Panc1 (cell line): Measurements from ENCODE around the gene PRICKLE3. TPM values are rescaled to one million over a fixed set of nuclear protein-coding genes. Genes with fewer than 3 reads are reported as not detected.

Experiments used
- ATAC-seq: fragments of 200-7000 bp; cut with Tn5 transposase; 2 replicates; pipeline ENCODE4 v1.9.1; 2020; ENCODE audit warnings: mild to moderate bottlenecking, moderate library complexity
- BruUV-seq: library from RNA; stranded (reverse); fragments of 400-500 nt; replicated peaks from 2 replicates; lab custom pipeline; 2021; lab: Mats Ljungman, UMichigan
- CTCF ChIA-PET: fragments of 300-600 bp; sonication (Branson Sonifier 250); formaldehyde crosslinking; loops from one replicate; lab custom pipeline; 2022; ENCODE audit warnings: antibody characterized with exemption; lab: Charles Lee
- POLR2A ChIA-PET: fragments of 300-600 bp; sonication (Branson Sonifier 250); formaldehyde crosslinking; loops from one replicate; lab custom pipeline; 2022; ENCODE audit warnings: antibody characterized with exemption; lab: Charles Lee
- DNase-seq: peaks from one replicate; pipeline ENCODE4 v3.0.0-alpha.2; 2010; ENCODE audit warnings: low read depth, low spot score
- H3K27ac ChIP-seq: 2 replicates; pipeline ENCODE4 v1.5.1; 2011; ENCODE audit warnings: mild to moderate bottlenecking, low read length, inconsistent platforms
- H3K27me3 ChIP-seq: fragments of 200-500 bp; sonication (Bioruptor generic); 2 replicates; pipeline ENCODE4 v1.6.0; 2014; ENCODE audit warnings: low read length, inconsistent platforms; ENCODE audit not compliant: control insufficient read depth, insufficient read depth
- H3K36me3 ChIP-seq: fragments of 200-500 bp; sonication (Bioruptor generic); 2 replicates; pipeline ENCODE4 v1.5.1; 2014; ENCODE audit warnings: inconsistent platforms, mild to moderate bottlenecking, low read length, moderate library complexity; ENCODE audit not compliant: control insufficient read depth, insufficient read depth
- H3K4me1 ChIP-seq: 2 replicates; pipeline ENCODE4 v1.5.1; 2011; ENCODE audit warnings: inconsistent platforms, mild to moderate bottlenecking, low read length, moderate library complexity; ENCODE audit not compliant: control insufficient read depth, insufficient read depth
- H3K4me3 ChIP-seq, 2 experiments: 2 replicates each; pipeline ENCODE4 v1.5.1; 2011 to 2012; ENCODE audit warnings: low read depth in 2 of 2, low read length in 2 of 2, mild to moderate bottlenecking in 2 of 2, inconsistent platforms in 1 of 2, moderate library complexity in 1 of 2
- H3K9me3 ChIP-seq: fragments of 200-500 bp; sonication (Bioruptor generic); 2 replicates; pipeline ENCODE4 v1.5.1; 2014; ENCODE audit warnings: low read depth, mild to moderate bottlenecking, inconsistent platforms, low read length, moderate library complexity; ENCODE audit not compliant: control insufficient read depth, insufficient read depth
- POLR2AphosphoS5 ChIP-seq: IDR thresholded peaks from 2 replicates; pipeline ENCODE4 v1.6.1; 2012; ENCODE audit warnings: mild to moderate bottlenecking, low read depth, low read length, moderate library complexity
- SIN3A ChIP-seq: IDR thresholded peaks from 2 replicates; pipeline ENCODE4 v1.6.1; 2012; ENCODE audit warnings: low read depth, mild to moderate bottlenecking, low read length, moderate library complexity, borderline replicate concordance; ENCODE audit not compliant: insufficient read depth
- TCF7L2 ChIP-seq: IDR thresholded peaks from 2 replicates; pipeline ENCODE4 v1.6.1; 2011; ENCODE audit warnings: mild to moderate bottlenecking, low read depth, low read length, inconsistent platforms
- in situ Hi-C: cut with HindIII; loops from 2 replicates; pipeline ENCODE4 v1.10.0; 2016; ENCODE audit warnings: low sequenced_read_pairs, low pct_unique_long_range_greater_than_20kb
- intact Hi-C: fragments of 100-400 bp; cut with micrococcal nuclease; formaldehyde crosslinking; loops from one replicate; pipeline ENCODE4 v1.10.0; 2022; ENCODE audit not compliant: unreplicated experiment
- total RNA-seq: library from RNA; stranded (reverse); gene quantifications from one replicate; pipeline ENCODE4 v1.2.1, GENCODE V29; 2021; ENCODE audit not compliant: unreplicated experiment
- TF ChIP-seq, protein P1 (sequence below), 2 experiments: IDR thresholded peaks; 2 replicates each; pipeline ENCODE4 v1.6.1; 2011 to 2012; ENCODE audit warnings: low read depth in 2 of 2, control low read depth in 1 of 2, low read length in 1 of 2, mild to moderate bottlenecking in 1 of 2, moderate library complexity in 1 of 2; ENCODE audit not compliant: insufficient read depth in 1 of 2
- TF ChIP-seq, protein P2 (sequence below): fragments of 450-650 bp; IDR thresholded peaks from 2 replicates; pipeline ENCODE4 v1.5.1; 2017; ENCODE audit warnings: mild to moderate bottlenecking

The PRICKLE3 gene
- total RNA-seq, 1 experiment from 2014 or later, result 40.1 TPM

DNA sequence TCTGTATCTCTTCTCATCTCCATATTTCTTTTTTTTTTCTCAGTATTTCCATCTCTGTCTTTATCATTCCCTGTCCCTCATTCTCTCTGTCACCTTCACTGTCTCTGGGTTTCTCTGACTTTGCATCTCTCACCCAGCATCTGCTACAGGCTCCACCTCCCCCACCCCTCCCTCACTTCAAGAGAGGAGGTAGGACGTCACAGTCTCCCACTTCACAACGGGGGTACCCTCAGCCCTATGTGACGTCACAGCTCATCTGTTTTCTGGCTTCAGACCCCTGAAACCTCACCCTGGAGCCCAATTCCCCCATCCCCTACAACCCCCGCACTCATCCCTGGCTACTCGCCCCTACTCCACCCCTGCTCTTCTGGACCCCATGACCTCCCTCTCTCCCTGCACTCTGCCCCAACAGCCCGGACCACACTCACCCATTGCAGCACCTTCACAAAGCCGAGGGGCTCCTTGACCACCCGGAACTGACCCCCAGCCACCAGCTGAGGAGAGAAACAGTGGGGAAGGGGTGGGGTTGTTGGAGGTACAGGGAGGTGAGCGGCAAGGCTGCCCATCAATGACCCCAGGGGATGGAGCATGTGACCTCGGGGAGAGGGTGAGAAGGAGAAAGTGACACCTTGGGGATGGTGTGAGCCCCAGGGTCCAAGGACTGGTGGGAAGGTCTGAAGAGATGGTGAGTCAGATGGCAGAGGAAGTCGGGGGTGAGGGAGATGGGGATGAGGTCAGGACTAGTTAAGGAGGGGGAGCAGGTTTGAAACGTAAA is 12.6 kb upstream of the PRICKLE3 start:
- H3K36me3 ChIP-seq, result no peaks in the 10 kb centered on the region
- no TSS peak for BruUV-seq
- TF ChIP-seq, protein P1, sequence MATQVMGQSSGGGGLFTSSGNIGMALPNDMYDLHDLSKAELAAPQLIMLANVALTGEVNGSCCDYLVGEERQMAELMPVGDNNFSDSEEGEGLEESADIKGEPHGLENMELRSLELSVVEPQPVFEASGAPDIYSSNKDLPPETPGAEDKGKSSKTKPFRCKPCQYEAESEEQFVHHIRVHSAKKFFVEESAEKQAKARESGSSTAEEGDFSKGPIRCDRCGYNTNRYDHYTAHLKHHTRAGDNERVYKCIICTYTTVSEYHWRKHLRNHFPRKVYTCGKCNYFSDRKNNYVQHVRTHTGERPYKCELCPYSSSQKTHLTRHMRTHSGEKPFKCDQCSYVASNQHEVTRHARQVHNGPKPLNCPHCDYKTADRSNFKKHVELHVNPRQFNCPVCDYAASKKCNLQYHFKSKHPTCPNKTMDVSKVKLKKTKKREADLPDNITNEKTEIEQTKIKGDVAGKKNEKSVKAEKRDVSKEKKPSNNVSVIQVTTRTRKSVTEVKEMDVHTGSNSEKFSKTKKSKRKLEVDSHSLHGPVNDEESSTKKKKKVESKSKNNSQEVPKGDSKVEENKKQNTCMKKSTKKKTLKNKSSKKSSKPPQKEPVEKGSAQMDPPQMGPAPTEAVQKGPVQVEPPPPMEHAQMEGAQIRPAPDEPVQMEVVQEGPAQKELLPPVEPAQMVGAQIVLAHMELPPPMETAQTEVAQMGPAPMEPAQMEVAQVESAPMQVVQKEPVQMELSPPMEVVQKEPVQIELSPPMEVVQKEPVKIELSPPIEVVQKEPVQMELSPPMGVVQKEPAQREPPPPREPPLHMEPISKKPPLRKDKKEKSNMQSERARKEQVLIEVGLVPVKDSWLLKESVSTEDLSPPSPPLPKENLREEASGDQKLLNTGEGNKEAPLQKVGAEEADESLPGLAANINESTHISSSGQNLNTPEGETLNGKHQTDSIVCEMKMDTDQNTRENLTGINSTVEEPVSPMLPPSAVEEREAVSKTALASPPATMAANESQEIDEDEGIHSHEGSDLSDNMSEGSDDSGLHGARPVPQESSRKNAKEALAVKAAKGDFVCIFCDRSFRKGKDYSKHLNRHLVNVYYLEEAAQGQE (IDR thresholded peaks at IDR 0.05; ENCODE audit: insufficient read depth in 1 of 2, low read depth in 2 of 2, low read length in 1 of 2), result no peak
- no peak for TF ChIP-seq SIN3A
- TF ChIP-seq TCF7L2, result no peak
- TF ChIP-seq POLR2AphosphoS5, result no peak
- TF ChIP-seq, protein P2, sequence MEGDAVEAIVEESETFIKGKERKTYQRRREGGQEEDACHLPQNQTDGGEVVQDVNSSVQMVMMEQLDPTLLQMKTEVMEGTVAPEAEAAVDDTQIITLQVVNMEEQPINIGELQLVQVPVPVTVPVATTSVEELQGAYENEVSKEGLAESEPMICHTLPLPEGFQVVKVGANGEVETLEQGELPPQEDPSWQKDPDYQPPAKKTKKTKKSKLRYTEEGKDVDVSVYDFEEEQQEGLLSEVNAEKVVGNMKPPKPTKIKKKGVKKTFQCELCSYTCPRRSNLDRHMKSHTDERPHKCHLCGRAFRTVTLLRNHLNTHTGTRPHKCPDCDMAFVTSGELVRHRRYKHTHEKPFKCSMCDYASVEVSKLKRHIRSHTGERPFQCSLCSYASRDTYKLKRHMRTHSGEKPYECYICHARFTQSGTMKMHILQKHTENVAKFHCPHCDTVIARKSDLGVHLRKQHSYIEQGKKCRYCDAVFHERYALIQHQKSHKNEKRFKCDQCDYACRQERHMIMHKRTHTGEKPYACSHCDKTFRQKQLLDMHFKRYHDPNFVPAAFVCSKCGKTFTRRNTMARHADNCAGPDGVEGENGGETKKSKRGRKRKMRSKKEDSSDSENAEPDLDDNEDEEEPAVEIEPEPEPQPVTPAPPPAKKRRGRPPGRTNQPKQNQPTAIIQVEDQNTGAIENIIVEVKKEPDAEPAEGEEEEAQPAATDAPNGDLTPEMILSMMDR, result no peak
- no peak overlapping the region for H3K4me3 ChIP-seq
- no peaks in the 10 kb centered on the region for H3K9me3 ChIP-seq
- CTCF ChIA-PET, result no interaction called here
- no peak for ATAC-seq
- no peak overlapping the region for H3K27ac ChIP-seq
- H3K4me1 ChIP-seq, result peaks cover 7% of the 10 kb centered on the region; the same call in 1 of the 2 replicates
- no peaks in the 10 kb centered on the region for H3K27me3 ChIP-seq
- no peak for DNase-seq
- intact Hi-C loops (no loop called here), in situ Hi-C loops (no loop called here)
- POLR2A ChIA-PET, result no interaction called here

DNA sequence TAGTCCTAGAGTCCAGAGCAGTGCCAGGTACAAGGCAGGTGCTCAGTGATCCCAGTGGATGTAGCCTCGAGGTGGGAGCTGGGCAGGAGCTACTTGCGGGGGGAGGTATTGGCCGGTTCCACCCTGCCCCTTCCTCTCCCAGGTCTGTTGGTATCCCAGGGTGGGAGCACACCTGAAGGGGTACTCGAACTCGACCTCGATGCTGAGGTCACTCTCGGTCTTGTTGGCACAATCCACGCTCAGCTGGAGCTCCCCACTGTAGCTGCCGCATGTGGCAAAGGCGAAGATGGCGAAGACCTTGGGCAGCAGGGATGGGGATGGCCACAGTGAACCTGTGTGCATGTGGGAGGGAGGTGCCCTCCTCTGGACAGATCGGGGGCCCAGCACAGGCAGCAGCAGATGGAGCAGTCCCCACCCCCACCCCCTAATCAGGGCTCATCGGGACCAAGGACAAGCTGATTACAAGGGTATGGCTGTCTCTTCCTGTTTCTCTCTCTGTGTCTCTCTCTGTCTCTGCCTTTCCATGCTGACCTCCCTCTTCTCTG is 11.4 kb upstream of the PRICKLE3 start:
- POLR2A ChIA-PET, result interaction anchor here (0.6 kb wide), 1 partner anchor 26 kb away, joined by 8 read pairs; the partner anchor contains the start of gene PLP2
- BruUV-seq, result no TSS peak

More for the DNA sequence above, 11.4 kb upstream of the PRICKLE3 start:
- DNase-seq, result no peak
- Histone ChIP-seq H3K36me3 (no peaks in the 10 kb centered on the region), H3K27ac (no peak overlapping the region), H3K27me3 (no peaks in the 10 kb centered on the region), H3K4me3 (no peak overlapping the region), H3K9me3 (no peaks in the 10 kb centered on the region), H3K4me1 (peaks cover 7% of the 10 kb centered on the region; the same call in 1 of the 2 replicates)
- in situ Hi-C loops (no loop called here), intact Hi-C loops (no loop called here)
- no peak for ATAC-seq
- CTCF ChIA-PET, result no interaction called here
- TF ChIP-seq TCF7L2 (no peak), POLR2AphosphoS5 (no peak), SIN3A (no peak)
- TF ChIP-seq, protein P1 (IDR thresholded peaks at IDR 0.05; ENCODE audit: insufficient read depth in 1 of 2, low read depth in 2 of 2, low read length in 1 of 2), result no peak
- TF ChIP-seq, protein P2, result no peak
